SK-N-SH (cell line): ENCODE measurements around the gene ARHGEF12.

ENCODE experiments used
- EP300 ChIP-seq, 2 experiments: IDR thresholded peaks; 2 replicates each; pipeline versions ENCODE4 v1.4.0 to v1.6.1; 2012; ENCODE audit warnings: borderline replicate concordance in 1 of 2, low read depth in 1 of 2, low read length in 1 of 2
- JUND ChIP-seq: IDR thresholded peaks from 2 replicates; pipeline ENCODE4 v1.4.0; 2012
- MXI1 ChIP-seq: IDR thresholded peaks from 2 replicates; pipeline ENCODE4 v1.6.1; 2012; ENCODE audit warnings: mild to moderate bottlenecking, low read depth, low read length, improper control_type of control experiment
- NRF1 ChIP-seq: IDR thresholded peaks from 2 replicates; pipeline ENCODE4 v1.6.1; 2012; ENCODE audit warnings: low read depth, mild to moderate bottlenecking, low read length
- RAD21 ChIP-seq: IDR thresholded peaks from 2 replicates; pipeline ENCODE4 v1.6.1; 2012; ENCODE audit warnings: mild to moderate bottlenecking, low read length
- RCOR1 ChIP-seq: fragments of 150-350 bp; IDR thresholded peaks from 2 replicates; pipeline ENCODE4 v1.6.1; 2017; ENCODE audit warnings: antibody characterized with exemption, low read length
- SMC3 ChIP-seq: IDR thresholded peaks from 2 replicates; pipeline ENCODE4 v1.6.1; 2012; ENCODE audit warnings: low read depth, low read length, improper control_type of control experiment
- YY1 ChIP-seq: IDR thresholded peaks from 2 replicates; pipeline ENCODE4 v1.4.0; 2012; ENCODE audit warnings: low read depth, mild to moderate bottlenecking
- TF ChIP-seq, protein P1 (sequence below): fragments of 200-600 bp; sonication (generic); IDR thresholded peaks from 2 replicates; pipeline ENCODE4 v1.6.1; 2017; ENCODE audit warnings: antibody characterized with exemption, mild to moderate bottlenecking, moderate library complexity
- TF ChIP-seq, protein P2 (sequence below): IDR thresholded peaks from 2 replicates; pipeline ENCODE4 v1.6.1; 2012; ENCODE audit warnings: mild to moderate bottlenecking, low read depth, low read length, moderate library complexity

DNA sequence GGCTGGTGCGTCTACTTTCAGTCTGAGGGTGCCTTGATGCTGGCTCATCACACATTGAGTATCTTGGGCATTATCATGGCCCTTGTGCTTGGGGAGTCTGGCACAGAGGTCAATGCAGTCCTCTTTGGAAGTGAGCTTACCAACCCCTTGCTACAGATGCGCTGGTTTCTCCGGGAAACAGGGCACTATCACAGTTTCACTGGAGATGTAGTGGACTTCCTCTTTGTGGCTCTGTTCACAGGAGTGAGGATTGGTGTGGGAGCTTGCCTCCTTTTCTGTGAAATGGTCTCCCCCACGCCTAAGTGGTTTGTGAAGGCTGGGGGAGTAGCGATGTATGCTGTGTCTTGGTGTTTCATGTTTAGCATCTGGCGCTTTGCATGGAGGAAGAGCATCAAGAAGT lies 6.2 kb upstream of the ARHGEF12 start:
- TF ChIP-seq JUND (no peak), RAD21 (no peak), EP300 (IDR thresholded peaks at IDR 0.05; ENCODE audit: borderline replicate concordance in 1 of 2, low read depth in 1 of 2, low read length in 1 of 2) (no peak), NRF1 (no peak), MXI1 (no peak), RCOR1 (no peak), YY1 (no peak), SMC3 (no peak)
- TF ChIP-seq, protein P1, sequence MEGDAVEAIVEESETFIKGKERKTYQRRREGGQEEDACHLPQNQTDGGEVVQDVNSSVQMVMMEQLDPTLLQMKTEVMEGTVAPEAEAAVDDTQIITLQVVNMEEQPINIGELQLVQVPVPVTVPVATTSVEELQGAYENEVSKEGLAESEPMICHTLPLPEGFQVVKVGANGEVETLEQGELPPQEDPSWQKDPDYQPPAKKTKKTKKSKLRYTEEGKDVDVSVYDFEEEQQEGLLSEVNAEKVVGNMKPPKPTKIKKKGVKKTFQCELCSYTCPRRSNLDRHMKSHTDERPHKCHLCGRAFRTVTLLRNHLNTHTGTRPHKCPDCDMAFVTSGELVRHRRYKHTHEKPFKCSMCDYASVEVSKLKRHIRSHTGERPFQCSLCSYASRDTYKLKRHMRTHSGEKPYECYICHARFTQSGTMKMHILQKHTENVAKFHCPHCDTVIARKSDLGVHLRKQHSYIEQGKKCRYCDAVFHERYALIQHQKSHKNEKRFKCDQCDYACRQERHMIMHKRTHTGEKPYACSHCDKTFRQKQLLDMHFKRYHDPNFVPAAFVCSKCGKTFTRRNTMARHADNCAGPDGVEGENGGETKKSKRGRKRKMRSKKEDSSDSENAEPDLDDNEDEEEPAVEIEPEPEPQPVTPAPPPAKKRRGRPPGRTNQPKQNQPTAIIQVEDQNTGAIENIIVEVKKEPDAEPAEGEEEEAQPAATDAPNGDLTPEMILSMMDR = no peak
- TF ChIP-seq, protein P2, sequence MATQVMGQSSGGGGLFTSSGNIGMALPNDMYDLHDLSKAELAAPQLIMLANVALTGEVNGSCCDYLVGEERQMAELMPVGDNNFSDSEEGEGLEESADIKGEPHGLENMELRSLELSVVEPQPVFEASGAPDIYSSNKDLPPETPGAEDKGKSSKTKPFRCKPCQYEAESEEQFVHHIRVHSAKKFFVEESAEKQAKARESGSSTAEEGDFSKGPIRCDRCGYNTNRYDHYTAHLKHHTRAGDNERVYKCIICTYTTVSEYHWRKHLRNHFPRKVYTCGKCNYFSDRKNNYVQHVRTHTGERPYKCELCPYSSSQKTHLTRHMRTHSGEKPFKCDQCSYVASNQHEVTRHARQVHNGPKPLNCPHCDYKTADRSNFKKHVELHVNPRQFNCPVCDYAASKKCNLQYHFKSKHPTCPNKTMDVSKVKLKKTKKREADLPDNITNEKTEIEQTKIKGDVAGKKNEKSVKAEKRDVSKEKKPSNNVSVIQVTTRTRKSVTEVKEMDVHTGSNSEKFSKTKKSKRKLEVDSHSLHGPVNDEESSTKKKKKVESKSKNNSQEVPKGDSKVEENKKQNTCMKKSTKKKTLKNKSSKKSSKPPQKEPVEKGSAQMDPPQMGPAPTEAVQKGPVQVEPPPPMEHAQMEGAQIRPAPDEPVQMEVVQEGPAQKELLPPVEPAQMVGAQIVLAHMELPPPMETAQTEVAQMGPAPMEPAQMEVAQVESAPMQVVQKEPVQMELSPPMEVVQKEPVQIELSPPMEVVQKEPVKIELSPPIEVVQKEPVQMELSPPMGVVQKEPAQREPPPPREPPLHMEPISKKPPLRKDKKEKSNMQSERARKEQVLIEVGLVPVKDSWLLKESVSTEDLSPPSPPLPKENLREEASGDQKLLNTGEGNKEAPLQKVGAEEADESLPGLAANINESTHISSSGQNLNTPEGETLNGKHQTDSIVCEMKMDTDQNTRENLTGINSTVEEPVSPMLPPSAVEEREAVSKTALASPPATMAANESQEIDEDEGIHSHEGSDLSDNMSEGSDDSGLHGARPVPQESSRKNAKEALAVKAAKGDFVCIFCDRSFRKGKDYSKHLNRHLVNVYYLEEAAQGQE = no peak
